HL-60 (cell line): ENCODE data around the gene ADAMTS17.

Experiments
- DNase-seq, 2 experiments: peaks; one replicate each; pipeline ENCODE4 v3.0.0-alpha.2; 2010 to 2020; ENCODE audit warnings: low read depth in 1 of 2, low spot score in 1 of 2
- H3K27ac ChIP-seq: fragments of 250-450 bp; sonication (Bioruptor Pico); replicated peaks from 2 replicates; pipeline ENCODE4 v1.5.1; 2020; ENCODE audit warnings: mild to moderate bottlenecking, moderate library complexity
- H3K27me3 ChIP-seq: fragments of 250-450 bp; sonication (Bioruptor Pico); 2 replicates; pipeline ENCODE4 v1.5.1; 2021; ENCODE audit warnings: mild to moderate bottlenecking, moderate library complexity; ENCODE audit not compliant: insufficient read depth, poor library complexity, severe bottlenecking
- H3K4me3 ChIP-seq: replicated peaks from 2 replicates; pipeline ENCODE4 v1.5.1; 2011; ENCODE audit warnings: mild to moderate bottlenecking, control low read depth, low read length; ENCODE audit not compliant: insufficient read depth
- GABPA ChIP-seq: IDR thresholded peaks from 2 replicates; pipeline ENCODE4 v1.6.1; 2012; ENCODE audit warnings: low read depth
- POLR2AphosphoS5 ChIP-seq: IDR thresholded peaks from 2 replicates; pipeline ENCODE4 v1.6.1; 2012; ENCODE audit warnings: low read depth
- REST ChIP-seq: IDR thresholded peaks from 2 replicates; pipeline ENCODE4 v1.6.1; 2012; ENCODE audit warnings: low read depth; ENCODE audit not compliant: insufficient replicate concordance
- SPI1 ChIP-seq: IDR thresholded peaks from 2 replicates; pipeline ENCODE4 v1.6.1; 2012; ENCODE audit warnings: low read depth, mild to moderate bottlenecking, borderline replicate concordance
- TF ChIP-seq, protein P1 (sequence below): IDR thresholded peaks from one replicate; pipeline ENCODE4 v1.5.1; 2011; ENCODE audit warnings: low read length, control low read depth, inconsistent platforms; ENCODE audit not compliant: insufficient read depth

Gene ADAMTS17

GRCh38 chr15:99961011-99961441, 380.7 kb downstream of the ADAMTS17 start:
- TF ChIP-seq POLR2AphosphoS5 (no peak), REST (no peak), SPI1 (no peak), GABPA (no peak)
- TF ChIP-seq, protein P1, sequence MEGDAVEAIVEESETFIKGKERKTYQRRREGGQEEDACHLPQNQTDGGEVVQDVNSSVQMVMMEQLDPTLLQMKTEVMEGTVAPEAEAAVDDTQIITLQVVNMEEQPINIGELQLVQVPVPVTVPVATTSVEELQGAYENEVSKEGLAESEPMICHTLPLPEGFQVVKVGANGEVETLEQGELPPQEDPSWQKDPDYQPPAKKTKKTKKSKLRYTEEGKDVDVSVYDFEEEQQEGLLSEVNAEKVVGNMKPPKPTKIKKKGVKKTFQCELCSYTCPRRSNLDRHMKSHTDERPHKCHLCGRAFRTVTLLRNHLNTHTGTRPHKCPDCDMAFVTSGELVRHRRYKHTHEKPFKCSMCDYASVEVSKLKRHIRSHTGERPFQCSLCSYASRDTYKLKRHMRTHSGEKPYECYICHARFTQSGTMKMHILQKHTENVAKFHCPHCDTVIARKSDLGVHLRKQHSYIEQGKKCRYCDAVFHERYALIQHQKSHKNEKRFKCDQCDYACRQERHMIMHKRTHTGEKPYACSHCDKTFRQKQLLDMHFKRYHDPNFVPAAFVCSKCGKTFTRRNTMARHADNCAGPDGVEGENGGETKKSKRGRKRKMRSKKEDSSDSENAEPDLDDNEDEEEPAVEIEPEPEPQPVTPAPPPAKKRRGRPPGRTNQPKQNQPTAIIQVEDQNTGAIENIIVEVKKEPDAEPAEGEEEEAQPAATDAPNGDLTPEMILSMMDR, result no peak
- H3K27me3 ChIP-seq, result no peaks in the 10 kb centered on the region
- no peak overlapping the region for H3K27ac ChIP-seq
- peak in 1 of 2 experiments; percentile 8 for DNase-seq
- H3K4me3 ChIP-seq, result no peak overlapping the region

DNA sequence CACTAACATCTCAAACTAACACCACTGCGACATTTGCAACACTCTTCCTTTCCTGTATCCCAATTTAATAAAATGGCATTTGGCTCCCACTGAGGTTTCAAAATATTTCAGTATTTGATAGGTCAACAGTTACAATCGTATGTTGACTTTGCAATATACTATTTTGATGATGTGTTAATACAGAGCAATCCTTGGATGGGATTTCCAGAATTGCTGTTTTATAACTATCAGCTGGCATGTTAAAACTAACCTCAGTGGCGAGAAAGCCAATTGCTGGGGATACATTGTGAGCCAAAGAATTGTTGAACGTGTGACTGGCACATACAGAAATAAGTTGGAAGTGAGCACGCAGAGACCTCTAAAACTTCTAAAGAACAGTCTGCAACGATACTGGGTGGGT, 382.4 kb downstream of the ADAMTS17 start:
- Histone ChIP-seq H3K27me3 (no peaks in the 10 kb centered on the region), H3K4me3 (no peak overlapping the region), H3K27ac (no peak overlapping the region)
- TF ChIP-seq GABPA (no peak), REST (no peak), SPI1 (no peak), POLR2AphosphoS5 (no peak)
- TF ChIP-seq, protein P1, result no peak
- DNase-seq, result no peak

GRCh38 chr15:99958426-99959097, 383.2 kb downstream of the ADAMTS17 start:
- TF ChIP-seq SPI1 (no peak), GABPA (no peak), POLR2AphosphoS5 (no peak), REST (no peak)
- TF ChIP-seq, protein P1, result no peak
- DNase-seq, result no peak
- Histone ChIP-seq H3K27ac (no peak overlapping the region), H3K27me3 (no peaks in the 10 kb centered on the region), H3K4me3 (no peak overlapping the region)
